Upper lobe of left lung (tissue), 4 donors: Measurements from ENCODE around the gene FAM168A.

Source experiments
- CTCF ChIP-seq, 6 experiments: fragments of 450-650 bp in 4 of 6; fragments of 200-600 bp in 2 of 6; sonication (generic) in 2 of 6; IDR thresholded peaks; one replicate each; pipeline ENCODE4 v1.5.1; 2016 to 2019; ENCODE audit warnings: antibody characterized with exemption in 6 of 6
- POLR2A ChIP-seq, 4 donors: fragments of 450-650 bp; IDR thresholded peaks; one replicate each; pipeline ENCODE4 v1.5.1; 2016 to 2017; ENCODE audit warnings: antibody characterized with exemption in 4 of 4, mild to moderate bottlenecking in 2 of 4

GRCh38 chr11:73451896-73452295, 146.0 kb downstream of the FAM168A start:
- TF ChIP-seq CTCF (IDR thresholded peaks at IDR 0.05) (no peak), POLR2A (IDR thresholded peaks at IDR 0.05) (no peak)
